Activated naive CD8-positive, alpha-beta T cell treated with anti-CD3 and anti-CD28 coated beads, Interleukin-2, amount 10 ng/mL, durations not matched to agents 7 days and 5 days (primary cell): ENCODE data around the gene HOMER1. TPM values are rescaled to one million over a fixed set of nuclear protein-coding genes. Genes with fewer than 3 reads are reported as not detected.

Experiments
- ATAC-seq: fragments of 150-1000 bp; cut with Tn5 transposase; one replicate; pipeline ENCODE4 v1.10.0; 2021; ENCODE audit warnings: low read depth, moderate library complexity
- POLR2A ChIA-PET: fragments of 350-600 bp; sonication (Branson Sonifier 250); formaldehyde crosslinking; loops from one replicate; lab custom pipeline; 2021; ENCODE audit warnings: antibody characterized with exemption; lab: Charles Lee
- DNase-seq: peaks from one replicate; pipeline ENCODE4 v3.0.0; 2021
- H3K27ac Mint-ChIP-seq: one replicate; pipeline ENCODE4 v1.8.0; 2022; ENCODE audit warnings: mild to moderate bottlenecking, mixed read lengths
- H3K27me3 Mint-ChIP-seq: one replicate; pipeline ENCODE4 v1.8.0; 2022; ENCODE audit warnings: mild to moderate bottlenecking, moderate library complexity, mixed read lengths
- H3K36me3 Mint-ChIP-seq: one replicate; pipeline ENCODE4 v1.8.0; 2021; ENCODE audit warnings: mild to moderate bottlenecking, mixed read lengths
- H3K4me1 Mint-ChIP-seq: one replicate; pipeline ENCODE4 v1.8.0; 2021; ENCODE audit warnings: mixed read lengths
- H3K4me3 Mint-ChIP-seq: one replicate; pipeline ENCODE4 v1.8.0; 2022; ENCODE audit warnings: mild to moderate bottlenecking, moderate library complexity, mixed read lengths
- H3K9me3 Mint-ChIP-seq: one replicate; pipeline ENCODE4 v1.8.0; 2021; ENCODE audit warnings: mixed read lengths
- total RNA-seq, 2 experiments: library from RNA; stranded (reverse); gene quantifications; one replicate each; pipeline ENCODE4 v1.2.3, GENCODE V29; 2021

HOMER1 gene
- total RNA-seq, 2 experiments from 2014 or later = 2.3 to 2.6 TPM

DNA sequence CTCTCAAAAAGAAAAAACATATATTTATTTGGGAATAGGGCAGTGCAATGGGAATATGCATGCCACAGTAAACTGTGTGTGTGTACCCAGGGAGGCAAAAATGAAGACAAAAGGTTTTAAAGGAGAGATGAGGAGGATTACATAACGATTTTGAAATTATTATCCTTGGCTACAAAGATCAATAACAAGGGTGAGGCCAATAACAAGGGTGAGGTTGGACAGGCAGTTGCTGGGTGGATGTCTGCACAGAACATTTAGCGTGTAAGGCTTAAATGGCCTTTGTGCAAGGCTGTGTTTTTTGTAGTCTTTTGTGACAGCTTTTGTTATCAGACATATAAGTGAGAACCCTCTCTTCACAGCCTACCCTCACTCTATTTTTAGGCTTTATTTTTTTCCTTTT lies 164.1 kb downstream of the HOMER1 start:
- POLR2A ChIA-PET = no interaction called here
- H3K27ac Mint-ChIP-seq = no peak overlapping the region
- ATAC-seq = no peak
- H3K36me3 Mint-ChIP-seq = no peaks in the 10 kb centered on the region
- DNase-seq = no peak
- H3K9me3 Mint-ChIP-seq = no peaks in the 10 kb centered on the region
- H3K27me3 Mint-ChIP-seq = no peaks in the 10 kb centered on the region
- H3K4me3 Mint-ChIP-seq = no peak overlapping the region
- H3K4me1 Mint-ChIP-seq = no peaks in the 10 kb centered on the region

DNA sequence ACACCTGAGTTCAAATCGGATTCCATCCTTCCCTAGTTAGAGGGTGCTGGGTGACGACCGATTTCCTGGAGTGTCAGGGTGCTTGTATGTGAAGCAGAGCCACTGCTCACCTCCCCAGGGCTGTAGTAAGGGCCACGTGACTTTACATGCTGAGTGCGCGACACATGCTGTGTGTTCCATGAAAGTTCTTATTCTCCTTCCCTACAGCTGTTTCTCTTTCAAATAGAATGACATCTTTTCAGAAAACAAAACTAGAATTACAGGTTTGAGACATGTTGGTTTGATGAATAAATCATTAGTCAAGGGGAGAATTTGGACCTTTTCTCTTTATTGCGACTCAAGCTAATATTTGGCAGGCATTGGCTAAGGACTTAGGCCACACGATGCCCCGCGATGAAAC lies 164.9 kb downstream of the HOMER1 start:
- DNase-seq = no peak
- ATAC-seq = no peak
- Mint-ChIP-seq H3K9me3 (no peaks in the 10 kb centered on the region), H3K4me3 (no peak overlapping the region), H3K27ac (no peak overlapping the region), H3K27me3 (no peaks in the 10 kb centered on the region), H3K4me1 (no peaks in the 10 kb centered on the region), H3K36me3 (no peaks in the 10 kb centered on the region)
- POLR2A ChIA-PET = no interaction called here

DNA sequence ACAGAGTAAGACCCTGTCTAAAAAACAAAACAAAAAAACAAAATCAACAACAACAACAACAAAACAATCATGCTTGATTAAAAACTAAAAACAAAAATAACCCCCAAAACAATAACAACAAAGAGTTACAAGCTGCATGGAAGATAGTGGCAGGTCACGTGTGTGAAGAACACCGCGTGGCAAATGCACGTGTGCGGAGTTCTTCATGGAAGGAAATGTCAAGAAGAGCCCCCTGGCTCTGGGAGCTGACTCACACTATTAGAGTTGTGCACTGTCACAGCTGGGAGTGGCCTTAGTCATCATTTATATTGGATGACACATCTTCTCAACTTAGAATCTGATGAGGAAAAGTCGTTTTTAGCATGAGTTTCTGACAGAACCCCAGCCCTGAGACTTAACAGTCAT lies 167.5 kb downstream of the HOMER1 start:
- Mint-ChIP-seq H3K27me3 (no peaks in the 10 kb centered on the region), H3K4me3 (no peak overlapping the region), H3K4me1 (no peaks in the 10 kb centered on the region), H3K36me3 (no peaks in the 10 kb centered on the region), H3K27ac (no peak overlapping the region), H3K9me3 (no peaks in the 10 kb centered on the region)
- ATAC-seq = no peak
- no peak for DNase-seq
- POLR2A ChIA-PET = no interaction called here

DNA sequence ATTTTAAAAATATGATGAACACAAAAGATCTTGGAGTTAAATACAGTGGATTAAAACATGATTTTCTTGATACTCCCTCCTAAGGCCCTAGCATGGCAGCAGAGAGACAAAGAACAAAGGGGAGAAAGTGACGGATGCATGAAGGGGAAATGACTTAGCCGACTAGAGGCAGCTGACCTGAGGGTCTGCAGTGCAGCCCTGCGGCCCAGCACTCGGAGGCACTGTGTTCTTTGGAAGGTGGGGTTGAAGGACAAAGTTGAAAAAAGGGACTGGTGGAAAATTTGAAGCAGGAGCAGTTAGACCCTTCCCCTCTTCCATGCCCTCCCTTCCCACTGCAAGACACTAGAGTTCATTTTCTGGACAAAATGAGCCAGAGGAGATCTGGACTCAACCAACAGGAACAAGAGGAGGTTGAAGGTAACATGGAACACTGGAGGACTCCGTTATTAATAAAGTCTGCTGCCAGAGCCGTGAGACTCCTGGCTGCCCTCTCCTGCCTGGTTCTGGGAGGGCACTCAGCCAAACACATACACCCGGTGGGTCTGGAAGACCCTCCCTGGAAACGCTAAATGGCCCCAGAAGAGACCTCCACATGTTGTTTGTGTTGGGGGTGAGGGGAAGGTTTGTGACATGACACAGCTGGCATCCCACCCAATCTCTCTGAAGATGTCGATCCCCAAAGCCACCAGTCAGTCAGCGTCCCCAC lies 179.9 kb downstream of the HOMER1 start:
- Mint-ChIP-seq H3K27me3 (peaks cover 12% of the 10 kb centered on the region), H3K9me3 (peaks cover 8% of the 10 kb centered on the region), H3K4me1 (no peaks in the 10 kb centered on the region), H3K4me3 (no peak overlapping the region), H3K36me3 (no peaks in the 10 kb centered on the region), H3K27ac (no peak overlapping the region)
- DNase-seq = no peak
- no peak for ATAC-seq
- POLR2A ChIA-PET = no interaction called here

DNA sequence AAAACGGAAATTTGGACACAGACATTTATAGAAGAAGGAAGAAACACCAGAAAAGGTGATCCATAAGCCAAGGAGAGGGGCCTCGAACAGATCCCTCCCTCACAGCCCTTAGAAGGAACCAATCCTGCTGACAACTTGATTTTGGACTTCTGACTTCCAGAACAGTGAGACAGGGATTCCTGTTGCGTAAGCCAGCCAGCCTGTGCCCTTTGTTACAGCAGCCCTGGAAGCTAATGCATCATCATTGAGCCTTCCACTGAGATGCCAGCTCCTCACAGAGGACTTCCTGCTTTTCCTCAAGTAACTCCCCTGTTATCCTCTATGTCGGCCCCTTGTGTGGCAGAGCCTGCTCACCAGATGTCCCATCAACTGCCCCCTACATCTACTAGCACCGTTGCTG lies 183.9 kb downstream of the HOMER1 start:
- H3K27me3 Mint-ChIP-seq = no peaks in the 10 kb centered on the region
- POLR2A ChIA-PET = no interaction called here
- H3K4me3 Mint-ChIP-seq = no peak overlapping the region
- H3K9me3 Mint-ChIP-seq = peaks cover 1% of the 10 kb centered on the region
- H3K4me1 Mint-ChIP-seq = no peaks in the 10 kb centered on the region
- ATAC-seq (no peak), DNase-seq (no peak)
- no peak overlapping the region for H3K27ac Mint-ChIP-seq
- H3K36me3 Mint-ChIP-seq = no peaks in the 10 kb centered on the region

DNA sequence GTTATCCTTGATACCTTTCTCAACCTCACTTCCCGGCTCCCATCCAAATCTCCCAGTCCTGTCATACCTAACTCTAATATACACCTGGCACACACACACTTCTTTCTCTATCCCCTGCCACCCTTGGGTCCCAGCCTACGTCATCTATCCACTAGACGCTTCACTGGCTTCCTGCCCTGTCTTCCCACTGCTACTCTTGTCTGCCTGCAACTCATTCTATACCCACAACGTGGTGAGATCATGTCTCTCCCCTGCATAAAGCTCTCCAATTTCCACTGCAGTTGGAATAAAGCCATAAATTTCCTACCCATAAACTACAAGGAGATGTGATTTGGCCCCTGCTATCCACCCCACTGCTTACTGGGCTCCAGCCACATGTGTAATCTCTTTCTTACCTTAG lies 184.5 kb downstream of the HOMER1 start:
- H3K9me3 Mint-ChIP-seq = no peaks in the 10 kb centered on the region
- ATAC-seq = no peak
- POLR2A ChIA-PET = no interaction called here

More for the DNA sequence above, 184.5 kb downstream of the HOMER1 start:
- no peaks in the 10 kb centered on the region for H3K36me3 Mint-ChIP-seq
- H3K27ac Mint-ChIP-seq = no peak overlapping the region
- no peak for DNase-seq
- H3K27me3 Mint-ChIP-seq = no peaks in the 10 kb centered on the region
- no peaks in the 10 kb centered on the region for H3K4me1 Mint-ChIP-seq
- no peak overlapping the region for H3K4me3 Mint-ChIP-seq

Other genes with a start within 250 kb of the HOMER1 start
- gene TENT2, start 98.3 kb upstream of the HOMER1 start, total RNA-seq = 100 to 1,000 TPM in 1 of 2 experiments, 10 to 100 TPM in 1; 95.3 to 102 TPM
- under 1 TPM; 0.22 to 0.28 TPM for gene CMYA5, start 175.7 kb upstream of the HOMER1 start, total RNA-seq